ENCODE measurements around the gene GNAT3.

- TF ChIP-seq CTCF (IDR thresholded peaks at IDR 0.05) = no peak
- TF ChIP-seq POLR2A (IDR thresholded peaks at IDR 0.05) = no peak
These were observed 100.2 kb downstream of the GNAT3 start for GRCh38 chr7:80411621-80412020.
